Lung (tissue), 12 donors: ENCODE results near the gene UEVLD. TPM values are rescaled to one million over a fixed set of nuclear protein-coding genes. Genes with fewer than 3 reads are reported as not detected.

ENCODE experiments used
- ATAC-seq: fragments of 200-7000 bp; cut with Tn5 transposase; one replicate; pipeline ENCODE4 v1.9.1; 2020; ENCODE audit warnings: moderate number of reproducible peaks; ENCODE audit not compliant: insufficient read depth, low FRiP score
- DNase-seq, 3 donors: peaks; one replicate each; pipeline ENCODE4 v3.0.0-alpha.2; 2013 to 2017
- H3K27ac ChIP-seq, 2 donors: one replicate each; pipeline ENCODE4 v1.5.1; 2013; ENCODE audit warnings: mild to moderate bottlenecking in 2 of 2, moderate library complexity in 2 of 2, control low read depth in 1 of 2, inconsistent platforms in 1 of 2, low read depth in 1 of 2, low read length in 1 of 2
- H3K27me3 ChIP-seq, 3 donors: one replicate each; pipeline ENCODE4 v1.5.1; 2013; ENCODE audit warnings: low read length in 2 of 3; ENCODE audit not compliant: control insufficient read depth in 3 of 3, insufficient read depth in 3 of 3
- H3K36me3 ChIP-seq, 4 donors: one replicate each; pipeline ENCODE4 v1.5.1; 2013; ENCODE audit warnings: low read length in 4 of 4, mild to moderate bottlenecking in 1 of 4, moderate library complexity in 1 of 4; ENCODE audit not compliant: control insufficient read depth in 4 of 4, insufficient read depth in 4 of 4
- H3K4me1 ChIP-seq, 5 donors: one replicate each; pipeline ENCODE4 v1.5.1; 2013; ENCODE audit warnings: low read length in 5 of 5, mild to moderate bottlenecking in 2 of 5, moderate library complexity in 1 of 5; ENCODE audit not compliant: control insufficient read depth in 5 of 5, insufficient read depth in 5 of 5
- H3K4me3 ChIP-seq: one replicate; pipeline ENCODE4 v1.5.1; 2013; ENCODE audit warnings: mild to moderate bottlenecking, control low read depth, moderate library complexity
- H3K9ac ChIP-seq, 2 donors: one replicate each; pipeline ENCODE4 v1.5.1; 2013; ENCODE audit warnings: low read length in 2 of 2, control low read depth in 1 of 2; ENCODE audit not compliant: insufficient read depth in 1 of 2
- H3K9me3 ChIP-seq, 4 donors: one replicate each; pipeline ENCODE4 v1.5.1; 2013; ENCODE audit warnings: low read length in 3 of 4, mild to moderate bottlenecking in 1 of 4, moderate library complexity in 1 of 4; ENCODE audit not compliant: control insufficient read depth in 4 of 4, insufficient read depth in 3 of 4
- WGBS, 2 donors: extraction: QIAGEN DNeasy Blood & Tissue Kit; methylation state at CpG; one replicate each; pipeline ENCODE4 v1.1.7; 2013; 5-methylcytosine and 5-hydroxymethylcytosine counted together
- polyA plus RNA-seq, 2 donors: library from polyadenylated mRNA; stranded (reverse); fragments of 200-250 nt; gene quantifications; one replicate each; pipeline ENCODE4 v1.2.1, GENCODE V29; 2013
- total RNA-seq, 2 donors: library from RNA; depleted of rRNA in 1 of 2; stranded (reverse); fragments of >200 nt in 1 of 2; gene quantifications; one replicate each; pipeline ENCODE4 v1.2.1, GENCODE V29; 2014 to 2021
- TF ChIP-seq, protein P1 (sequence below): IDR thresholded peaks from 2 replicates; pipeline ENCODE4 v1.5.1; 2012; ENCODE audit warnings: mild to moderate bottlenecking; ENCODE audit errors: control extremely low read depth, extremely low read depth
- donor health status: control.
- donor health status: control.
- donor health status: Bipolar disorder and iron deficiency.
- donor health status: healthy.
- donor health status: DM: yes; HTN: yes; CAD: no.

UEVLD gene
- total and polyA plus RNA-seq, 4 donors, result 6.4 to 29.6 (median 15.8) TPM

DNA sequence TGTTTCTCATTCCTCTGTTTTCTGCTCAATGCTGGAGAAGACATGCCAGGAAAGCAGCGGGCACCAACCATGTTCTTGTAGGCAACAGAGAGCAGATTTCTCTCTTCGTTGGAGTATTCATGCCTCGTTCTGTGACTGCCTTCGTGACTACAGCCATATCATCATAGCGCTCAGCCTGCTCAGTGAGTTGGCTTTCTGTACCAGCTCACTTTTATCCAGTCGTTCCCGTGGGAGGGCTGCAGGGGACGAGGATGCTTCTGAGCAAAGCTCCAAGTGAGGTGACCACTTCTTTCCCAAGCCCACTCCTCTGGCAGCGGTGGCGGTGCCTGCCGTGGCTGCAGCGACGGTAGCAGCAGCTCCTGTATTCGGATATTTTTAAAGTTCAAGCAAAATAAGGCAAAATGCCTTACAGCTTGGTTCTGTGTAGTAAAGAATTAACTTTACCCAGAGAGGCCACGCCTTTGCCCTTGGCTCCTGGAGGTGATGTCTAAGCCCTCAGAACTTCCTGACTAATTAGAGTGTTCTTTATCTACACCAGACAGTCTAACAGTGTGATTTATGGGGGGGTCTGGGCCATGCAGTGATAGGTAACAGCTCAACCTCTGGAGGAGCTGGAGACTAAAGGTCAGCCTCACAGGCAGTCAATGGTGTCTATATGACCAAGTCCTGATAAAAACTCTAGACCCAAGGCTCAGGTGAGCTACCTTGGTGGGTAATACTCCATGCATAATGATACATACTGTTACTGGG, 97.6 kb downstream of the UEVLD start:
- H3K27me3 ChIP-seq, result no peaks in the 10 kb centered on the region
- TF ChIP-seq, protein P1, sequence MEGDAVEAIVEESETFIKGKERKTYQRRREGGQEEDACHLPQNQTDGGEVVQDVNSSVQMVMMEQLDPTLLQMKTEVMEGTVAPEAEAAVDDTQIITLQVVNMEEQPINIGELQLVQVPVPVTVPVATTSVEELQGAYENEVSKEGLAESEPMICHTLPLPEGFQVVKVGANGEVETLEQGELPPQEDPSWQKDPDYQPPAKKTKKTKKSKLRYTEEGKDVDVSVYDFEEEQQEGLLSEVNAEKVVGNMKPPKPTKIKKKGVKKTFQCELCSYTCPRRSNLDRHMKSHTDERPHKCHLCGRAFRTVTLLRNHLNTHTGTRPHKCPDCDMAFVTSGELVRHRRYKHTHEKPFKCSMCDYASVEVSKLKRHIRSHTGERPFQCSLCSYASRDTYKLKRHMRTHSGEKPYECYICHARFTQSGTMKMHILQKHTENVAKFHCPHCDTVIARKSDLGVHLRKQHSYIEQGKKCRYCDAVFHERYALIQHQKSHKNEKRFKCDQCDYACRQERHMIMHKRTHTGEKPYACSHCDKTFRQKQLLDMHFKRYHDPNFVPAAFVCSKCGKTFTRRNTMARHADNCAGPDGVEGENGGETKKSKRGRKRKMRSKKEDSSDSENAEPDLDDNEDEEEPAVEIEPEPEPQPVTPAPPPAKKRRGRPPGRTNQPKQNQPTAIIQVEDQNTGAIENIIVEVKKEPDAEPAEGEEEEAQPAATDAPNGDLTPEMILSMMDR, result no peak
- H3K4me1 ChIP-seq, result peaks cover 0 to 7% (median 0%) of the 10 kb centered on the region in 5 donors
- H3K9ac ChIP-seq, result no peak overlapping the region
- peak overlapping the region in 1 of 2 donors; percentile 3 for H3K27ac ChIP-seq
- peaks cover 13 to 19% (median 17%) of the 10 kb centered on the region in 4 donors for H3K36me3 ChIP-seq
- no peak for DNase-seq
- WGBS, 2 donors, result 91 to 94% methylated on average over 15 of the region's 15 CpGs
- ATAC-seq, result no peak
- H3K9me3 ChIP-seq, result no peaks in the 10 kb centered on the region
- no peak overlapping the region for H3K4me3 ChIP-seq

DNA sequence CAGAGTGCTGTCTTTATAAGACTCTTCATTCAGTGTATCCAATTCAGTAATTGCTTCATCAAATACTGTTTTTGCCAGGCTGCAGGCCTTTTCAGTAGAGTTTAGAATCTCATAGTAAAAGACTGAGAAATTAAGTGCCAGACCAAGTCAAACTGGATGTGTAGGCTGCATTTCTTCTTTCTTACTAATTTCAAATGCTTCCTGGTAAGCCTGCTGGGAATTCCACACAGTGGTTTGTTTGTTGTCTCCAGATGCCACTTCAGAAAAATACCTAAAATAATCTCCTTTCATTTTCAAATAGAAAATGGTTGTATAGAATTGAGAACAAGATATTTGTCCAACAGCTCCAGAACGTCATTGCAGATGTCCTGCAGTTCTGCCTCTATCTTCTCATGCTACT, 98.2 kb downstream of the UEVLD start:
- 67 to 96% methylated on average over 1 of the region's 1 CpG for WGBS, 2 donors
- DNase-seq (peak in 1 of 3 donors; percentile 14), ATAC-seq (peak; percentile 65)
- TF ChIP-seq, protein P1, result no peak
- no peaks in the 10 kb centered on the region for H3K9me3 ChIP-seq
- H3K4me3 ChIP-seq, result no peak overlapping the region
- peaks cover 13 to 21% (median 15%) of the 10 kb centered on the region in 4 donors for H3K36me3 ChIP-seq
- H3K27me3 ChIP-seq, result no peaks in the 10 kb centered on the region
- H3K9ac ChIP-seq, result no peak overlapping the region
- H3K4me1 ChIP-seq, result peaks cover 0 to 7% (median 0%) of the 10 kb centered on the region in 5 donors
- H3K27ac ChIP-seq, result peak overlapping the region in 1 of 2 donors; percentile 3

DNA sequence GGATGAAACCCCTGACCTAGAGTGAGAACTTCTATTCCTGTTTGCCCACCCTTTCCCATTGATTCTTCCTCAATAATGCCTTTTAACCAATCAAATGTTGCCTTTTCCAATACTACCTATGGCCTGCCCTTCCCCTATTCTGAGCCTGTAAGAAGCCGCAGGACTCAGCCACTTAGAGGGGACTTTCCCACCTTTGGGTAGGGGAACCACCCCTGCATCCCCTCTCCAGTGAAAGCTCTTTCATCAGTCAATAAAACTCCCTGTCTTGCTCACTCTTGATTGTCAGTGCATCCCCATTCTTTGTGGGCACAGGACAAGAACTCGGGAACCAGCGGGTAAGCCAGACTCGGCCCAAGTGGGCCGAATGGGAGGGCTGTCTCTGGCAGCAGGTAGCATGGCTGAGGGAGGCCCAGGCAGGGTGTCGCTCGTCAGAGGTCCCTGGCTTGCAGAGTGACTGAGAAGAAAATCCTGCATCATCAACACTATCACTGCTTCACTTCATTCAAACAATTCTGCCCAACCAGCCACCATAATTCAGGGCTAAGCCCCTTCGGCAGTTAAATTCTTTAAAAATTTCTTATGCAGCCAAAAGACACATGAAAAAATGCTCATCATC, 102.5 kb downstream of the UEVLD start:
- Histone ChIP-seq H3K27ac (no peak overlapping the region), H3K4me3 (no peak overlapping the region), H3K4me1 (peaks cover 0 to 5% (median 0%) of the 10 kb centered on the region in 5 donors), H3K27me3 (no peaks in the 10 kb centered on the region), H3K9ac (no peak overlapping the region), H3K9me3 (no peaks in the 10 kb centered on the region), H3K36me3 (peaks cover 25 to 35% (median 30%) of the 10 kb centered on the region in 4 donors)
- no peak for DNase-seq
- WGBS, 2 donors, result 95 to 97% methylated on average over 8 of the region's 8 CpGs
- TF ChIP-seq, protein P1, result no peak
- ATAC-seq, result no peak

Other genes with a start within 250 kb of the UEVLD start
- 100 to 1,000 TPM; 238 to 373 TPM for gene LDHA, start 194.2 kb downstream of the UEVLD start, total RNA-seq
- gene LDHA, start 194.2 kb downstream of the UEVLD start, polyA plus RNA-seq, result 100 to 1,000 TPM; 286 to 596 TPM
- gene LDHC, start 176.4 kb downstream of the UEVLD start, total RNA-seq, result not detected
- 1 to 10 TPM in 1 of 2 donors, under 1 TPM in 1; 0.06 to 1.1 TPM for gene LDHC, start 176.4 kb downstream of the UEVLD start, polyA plus RNA-seq
- not detected for gene LDHAL6A, start 132.9 kb downstream of the UEVLD start, total RNA-seq
- gene LDHAL6A, start 132.9 kb downstream of the UEVLD start, polyA plus RNA-seq, result not detected
- 10 to 100 TPM; 53.2 to 57.6 TPM for gene TSG101, start 61.8 kb downstream of the UEVLD start, total RNA-seq
- gene TSG101, start 61.8 kb downstream of the UEVLD start, polyA plus RNA-seq, result 10 to 100 TPM; 37.8 to 64.4 TPM
- 1 to 10 TPM; 2.8 to 3.5 TPM for gene MISFA, start 11.1 kb upstream of the UEVLD start, total RNA-seq
- gene MISFA, start 11.1 kb upstream of the UEVLD start, polyA plus RNA-seq, result 1 to 10 TPM in 1 of 2 donors, under 1 TPM in 1; 0.95 to 2.5 TPM
- gene SPTY2D1, start 45.6 kb upstream of the UEVLD start, total RNA-seq, result 10 to 100 TPM; 17.8 to 21.0 TPM
- 10 to 100 TPM in 1 of 2 donors, 1 to 10 TPM in 1; 3.9 to 10.7 TPM for gene SPTY2D1, start 45.6 kb upstream of the UEVLD start, polyA plus RNA-seq
- gene TMEM86A, start 110.0 kb upstream of the UEVLD start, total RNA-seq, result 1 to 10 TPM; 3.2 to 8.9 TPM
- gene TMEM86A, start 110.0 kb upstream of the UEVLD start, polyA plus RNA-seq, result 1 to 10 TPM; 1.9 to 2.6 TPM
- gene IGSF22, start 137.5 kb upstream of the UEVLD start, total RNA-seq, result 1 to 10 TPM in 1 of 2 donors, under 1 TPM in 1; 0.77 to 2.0 TPM
- under 1 TPM; 0.33 to 0.34 TPM for gene IGSF22, start 137.5 kb upstream of the UEVLD start, polyA plus RNA-seq
- under 1 TPM in 1 of 2 donors, not detected in 1; 0.15 TPM for gene PTPN5, start 203.1 kb upstream of the UEVLD start, total RNA-seq
- under 1 TPM in 1 of 2 donors, not detected in 1; 0.02 TPM for gene PTPN5, start 203.1 kb upstream of the UEVLD start, polyA plus RNA-seq